ENCODE measurements around the gene CABP7. TPM values are rescaled to one million over a fixed set of nuclear protein-coding genes. Genes with fewer than 3 reads are reported as not detected.

CABP7 gene
- total and polyA plus RNA-seq, 2 of the 8 experiments (the other 6 are each of a cell fraction or from before 2014, with no cell fraction given), result 0.20 to 0.36 TPM

GRCh38 chr22:29758068-29758622 is 38.3 kb downstream of the CABP7 start:
- Histone ChIP-seq H3K9me3 (ENCODE audit: insufficient read depth in 2 of 2, low read depth in 1 of 2, low read length in 1 of 2) (no peaks in the 10 kb centered on the region), H2AK5ac (ENCODE audit: low read depth, low read length) (no peak overlapping the region), H3K4ac (replicated peaks; ENCODE audit: insufficient read length, low read depth, low read length) (no peak overlapping the region), H3K23ac (ENCODE audit: insufficient read length) (no peak overlapping the region), H3K14ac (ENCODE audit: insufficient read length) (no peak overlapping the region), H2BK12ac (ENCODE audit: low read depth, low read length) (no peak overlapping the region), H3K4me1 (replicated peaks in 1 of 4; ENCODE audit: control insufficient read depth in 3 of 4, insufficient read depth in 4 of 4, low read length in 3 of 4) (peaks cover 0 to 2% (median 0%) of the 10 kb centered on the region in 4 experiments; a peak in 1 of 7 replicates), H4K91ac (replicated peaks; ENCODE audit: insufficient read length, low read length) (no peak overlapping the region), H3K79me1 (ENCODE audit: low read depth, low read length) (no peaks in the 10 kb centered on the region), H3K27me3 (replicated peaks in 1 of 4; ENCODE audit: control insufficient read depth in 3 of 4, extremely low read depth in 1 of 4, insufficient read depth in 3 of 4, low read length in 3 of 4) (no peaks in the 10 kb centered on the region), H3K18ac (ENCODE audit: extremely low read depth, low read length) (no peak overlapping the region), H3K79me2 (ENCODE audit: control insufficient read depth in 1 of 2, insufficient read depth in 2 of 2, low read length in 2 of 2) (no peaks in the 10 kb centered on the region), H3K56ac (replicated peaks; ENCODE audit: insufficient read length, low read depth, low read length) (no peak overlapping the region), H2AFZ (ENCODE audit: low read length) (no peak overlapping the region), H3K27ac (ENCODE audit: low read depth, low read length) (no peak overlapping the region), H3K23me2 (ENCODE audit: low read depth, low read length) (no peaks in the 10 kb centered on the region), H4K20me1 (replicated peaks in 1 of 2; ENCODE audit: control insufficient read depth in 1 of 2, insufficient read depth in 2 of 2, low read length in 2 of 2) (no peaks in the 10 kb centered on the region), H4K8ac (ENCODE audit: extremely low read depth, insufficient read depth, low read length) (no peak overlapping the region), H3K36me3 (ENCODE audit: control insufficient read depth in 2 of 4, insufficient read depth in 4 of 4, low read length in 3 of 4) (no peaks in the 10 kb centered on the region), H2BK15ac (ENCODE audit: low read length) (no peak overlapping the region), H4K5ac (ENCODE audit: insufficient read length, low read depth, low read length) (no peak overlapping the region), H2BK120ac (replicated peaks; ENCODE audit: low read depth, low read length) (no peak overlapping the region), H3K9ac (replicated peaks in 1 of 4; ENCODE audit: extremely low read depth in 1 of 4, low read depth in 3 of 4, low read length in 3 of 4) (no peak overlapping the region), H2BK20ac (ENCODE audit: low read length) (no peak overlapping the region), H2BK5ac (ENCODE audit: low read depth, low read length) (no peak overlapping the region), H3K4me3 (ENCODE audit: extremely low read depth in 1 of 4, insufficient read depth in 2 of 4, low read depth in 3 of 4, low read length in 4 of 4) (no peak overlapping the region), H3K4me2 (ENCODE audit: insufficient read depth in 1 of 2, low read depth in 2 of 2, low read length in 2 of 2) (no peak overlapping the region)
- no peak for FAIRE-seq
- ChIA-PET CTCF (ENCODE audit: partially characterized antibody) (no interaction called here), POLR2A (ENCODE audit: partially characterized antibody) (interaction anchor here (0.9 to 1.3 kb wide), 2 partner anchors 8 to 18 kb away, joined by 4 to 6 read pairs; partner anchors contain the start of gene ZMAT5)
- DNase-seq (ENCODE audit: low read depth in 1 of 2, low spot score in 2 of 2), result no peak
- WGBS, 2 experiments (ENCODE audit: extremely low coverage in 1 of 2, insufficient coverage in 1 of 2, insufficient read length in 1 of 2, insufficient replicate concordance in 2 of 2, low coverage in 1 of 2, low lambda C conversion rate in 2 of 2, missing lambda C conversion rate in 1 of 2), result 80% methylated on average over 7 of the region's 7 CpGs; no CpG with 5 or more reads in 1 of the 2 experiments
- TF ChIP-seq CHD2 (IDR thresholded peaks at IDR 0.05; ENCODE audit: low read length), result no peak
- TF ChIP-seq SIRT6 (IDR thresholded peaks at IDR 0.05; ENCODE audit: low read length), result no peak
- no peak for TF ChIP-seq YY1 (IDR thresholded peaks at IDR 0.05; ENCODE audit: low read depth, low read length)
- TF ChIP-seq CBX8 (IDR thresholded peaks at IDR 0.05; ENCODE audit: borderline replicate concordance, low read depth, low read length), result no peak
- no peak for TF ChIP-seq SIN3A (conservative IDR thresholded peaks at IDR 0.05 in 1 of 2, IDR thresholded peaks at IDR 0.05 in 1 of 2; ENCODE audit: low read depth in 1 of 2, low read length in 2 of 2)
- TF ChIP-seq, protein P1, sequence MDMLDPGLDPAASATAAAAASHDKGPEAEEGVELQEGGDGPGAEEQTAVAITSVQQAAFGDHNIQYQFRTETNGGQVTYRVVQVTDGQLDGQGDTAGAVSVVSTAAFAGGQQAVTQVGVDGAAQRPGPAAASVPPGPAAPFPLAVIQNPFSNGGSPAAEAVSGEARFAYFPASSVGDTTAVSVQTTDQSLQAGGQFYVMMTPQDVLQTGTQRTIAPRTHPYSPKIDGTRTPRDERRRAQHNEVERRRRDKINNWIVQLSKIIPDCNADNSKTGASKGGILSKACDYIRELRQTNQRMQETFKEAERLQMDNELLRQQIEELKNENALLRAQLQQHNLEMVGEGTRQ (IDR thresholded peaks at IDR 0.05; ENCODE audit: low read length), result no peak
- no peak for TF ChIP-seq HDAC6 (IDR thresholded peaks at IDR 0.05; ENCODE audit: low read depth, low read length)
- TF ChIP-seq BRCA1 (IDR thresholded peaks at IDR 0.05; ENCODE audit: low read depth, low read length), result no peak
- TF ChIP-seq BACH1 (IDR thresholded peaks at IDR 0.05; ENCODE audit: low read length), result no peak
- no peak for TF ChIP-seq JUND (IDR thresholded peaks at IDR 0.05; ENCODE audit: low read length)
- no peak for TF ChIP-seq EZH2 (IDR thresholded peaks at IDR 0.05; ENCODE audit: low read depth, low read length, severe bottlenecking)
- TF ChIP-seq EGR1 (IDR thresholded peaks at IDR 0.05; ENCODE audit: borderline replicate concordance, low read depth, low read length), result no peak
- no peak for TF ChIP-seq TBP (IDR thresholded peaks at IDR 0.05; ENCODE audit: low read depth, low read length)
- TF ChIP-seq NRF1 (IDR thresholded peaks at IDR 0.05; ENCODE audit: low read depth, low read length), result no peak

Data from H1 (cell line).